NCI-H1417 (cell line): ENCODE data around the gene WTAP.
"Not testable (repeated sequence)": the region's sequence is repeated elsewhere in the genome, so short reads cannot be mapped to it uniquely, and the experiment has no call there.

ENCODE experiments used
- DNase-seq, 3 experiments: peaks; one replicate each; lab custom pipeline; 2025; lab: John Stamatoyannopoulos, UW

The WTAP gene

DNA sequence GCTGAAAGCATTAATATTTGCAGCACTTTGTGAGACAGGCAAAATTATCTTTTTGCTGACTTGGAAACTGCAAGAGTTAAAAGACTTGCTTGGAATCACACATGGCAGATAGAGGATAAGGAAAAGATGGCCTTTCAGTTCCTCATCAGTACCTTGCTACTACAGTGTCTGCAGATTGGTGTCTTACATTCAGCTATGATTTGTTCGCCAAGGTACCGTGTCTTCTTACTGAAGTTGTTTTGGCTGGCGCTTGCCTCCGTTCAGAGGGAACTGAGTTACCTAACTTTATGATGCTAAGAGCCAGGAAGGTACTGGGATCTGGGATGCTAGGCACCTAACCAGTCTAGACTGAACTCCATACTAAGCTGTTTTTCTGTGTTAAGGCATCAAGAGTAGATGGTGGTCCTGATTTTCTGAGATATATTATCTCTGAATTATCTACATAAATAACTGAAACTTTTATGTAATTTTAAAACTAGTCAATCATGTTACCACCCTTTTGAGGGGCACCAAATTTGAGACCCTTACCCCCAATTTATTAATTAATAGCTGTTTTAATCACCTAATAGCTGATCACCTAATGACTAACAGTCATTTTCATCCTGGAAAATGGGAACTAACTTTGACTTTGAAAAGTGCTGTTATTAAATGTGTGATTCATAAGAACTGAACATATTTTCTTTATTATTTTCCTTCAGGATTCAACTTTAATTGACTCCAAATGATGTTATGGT is 2.5 kb downstream of the WTAP start:
- no peak for DNase-seq

DNA sequence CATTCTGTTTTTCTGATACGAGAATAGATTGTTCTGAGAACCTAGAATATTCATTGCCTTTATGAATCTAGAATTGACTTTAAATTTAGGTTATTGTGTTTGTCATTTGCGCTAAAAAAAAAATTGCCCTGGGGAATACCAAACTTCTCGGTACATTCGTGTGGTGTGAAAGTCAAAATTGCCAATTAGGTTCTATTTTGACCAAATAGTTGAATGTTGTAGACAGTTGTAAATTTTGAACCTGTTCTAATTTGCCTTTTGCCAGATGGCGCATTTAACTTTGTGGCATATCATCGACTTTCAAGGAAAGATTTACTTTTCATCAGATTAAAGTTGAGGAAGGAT is 3.0 kb downstream of the WTAP start:
- no peak for DNase-seq

DNA sequence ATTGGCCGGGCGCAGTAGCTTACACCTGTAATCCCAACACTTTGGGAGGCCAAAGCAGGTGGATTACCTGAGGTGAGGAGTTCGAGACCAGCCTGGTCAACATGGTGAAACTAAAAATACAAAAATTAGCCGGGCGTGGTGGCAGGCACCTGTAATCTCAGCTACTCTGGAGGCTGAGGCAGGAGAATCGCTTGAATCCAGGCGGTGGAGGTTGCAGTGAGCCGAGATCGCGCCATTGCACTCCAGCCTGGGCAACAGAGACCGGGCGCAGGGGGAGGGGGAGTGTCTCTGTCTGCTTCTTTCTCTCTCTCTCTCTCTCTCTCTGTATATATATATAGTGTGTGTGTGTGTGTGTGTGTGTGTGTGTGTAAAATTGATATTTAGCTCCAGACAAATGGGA is 5.2 kb downstream of the WTAP start:
- DNase-seq: not testable (repeated sequence)

DNA sequence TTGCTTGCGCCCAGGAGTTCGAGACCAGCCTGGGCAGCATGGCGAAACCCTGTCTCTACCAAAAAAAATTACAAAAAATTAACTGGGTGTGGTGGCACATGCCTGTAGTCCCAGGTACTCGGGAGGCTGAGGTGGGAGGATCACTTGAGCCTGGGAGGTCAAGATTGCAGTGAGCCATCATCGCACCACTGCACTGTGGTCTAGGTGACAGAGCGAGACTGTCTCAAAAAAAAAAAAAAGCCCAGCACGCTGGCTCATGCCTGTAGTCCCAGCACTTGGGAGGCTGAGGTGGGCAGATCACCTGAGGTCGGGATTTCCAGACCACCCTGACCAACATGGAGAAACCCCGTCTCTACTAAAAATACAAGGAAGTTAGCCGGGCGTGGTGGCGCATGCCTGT is 6.1 kb downstream of the WTAP start:
- not testable (repeated sequence) for DNase-seq

DNA sequence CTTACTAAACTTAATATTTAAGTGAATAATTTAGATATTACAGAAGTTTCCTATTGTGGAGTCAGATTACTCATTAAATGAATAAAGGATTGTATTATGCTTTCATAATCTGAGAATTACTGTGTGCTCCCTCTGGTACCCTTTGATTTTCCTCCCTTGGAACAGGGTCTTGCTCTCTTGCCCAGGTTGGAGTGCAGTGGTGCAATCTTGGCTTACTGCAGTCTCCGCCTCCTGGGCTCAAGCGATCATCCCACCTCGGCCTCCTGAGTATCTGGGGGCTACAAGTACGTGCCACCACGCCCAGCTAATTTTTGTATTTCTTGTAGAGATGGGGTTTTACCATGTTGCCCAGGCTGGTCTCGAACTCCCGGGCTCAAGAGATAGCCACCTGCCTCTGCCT is 9.6 kb downstream of the WTAP start:
- no peak for DNase-seq

DNA sequence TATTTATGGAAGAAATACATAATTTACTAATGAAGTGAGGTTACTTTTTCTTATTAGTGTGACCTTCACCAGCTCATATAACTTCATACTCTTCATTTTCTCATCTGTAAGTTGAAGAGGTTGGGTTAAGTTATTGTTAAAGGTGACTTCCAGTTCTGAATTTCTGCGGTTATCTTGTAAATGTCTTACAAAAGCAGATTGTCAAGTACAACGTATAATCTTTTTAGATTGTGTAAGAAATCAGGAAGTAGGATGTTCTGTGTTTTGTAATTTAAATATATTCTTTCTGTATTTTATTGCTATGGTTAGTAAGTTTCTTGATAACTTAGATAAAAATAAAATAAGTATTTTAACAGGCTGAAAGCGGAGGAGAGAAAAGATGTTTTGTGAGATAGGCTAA is 12.0 kb downstream of the WTAP start:
- no peak for DNase-seq

DNA sequence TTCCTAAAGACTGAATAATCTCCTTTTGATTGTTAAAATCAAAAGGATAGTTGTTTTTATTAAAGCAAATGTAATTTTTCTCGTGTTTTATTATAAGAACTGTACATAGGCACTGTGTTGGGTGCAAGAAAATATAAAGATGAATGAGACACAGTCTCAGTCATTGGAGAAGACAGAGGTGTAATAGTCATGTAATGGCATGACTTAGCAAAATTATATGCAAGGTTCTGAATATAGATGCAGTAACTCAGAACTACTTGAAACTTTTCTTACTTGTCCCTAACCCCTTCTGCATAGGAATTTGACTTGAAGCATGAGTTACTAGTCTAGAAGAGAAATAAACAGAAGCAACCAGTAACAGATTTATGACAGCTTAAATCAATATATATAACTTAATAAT is 14.9 kb downstream of the WTAP start:
- DNase-seq: no peak

DNA sequence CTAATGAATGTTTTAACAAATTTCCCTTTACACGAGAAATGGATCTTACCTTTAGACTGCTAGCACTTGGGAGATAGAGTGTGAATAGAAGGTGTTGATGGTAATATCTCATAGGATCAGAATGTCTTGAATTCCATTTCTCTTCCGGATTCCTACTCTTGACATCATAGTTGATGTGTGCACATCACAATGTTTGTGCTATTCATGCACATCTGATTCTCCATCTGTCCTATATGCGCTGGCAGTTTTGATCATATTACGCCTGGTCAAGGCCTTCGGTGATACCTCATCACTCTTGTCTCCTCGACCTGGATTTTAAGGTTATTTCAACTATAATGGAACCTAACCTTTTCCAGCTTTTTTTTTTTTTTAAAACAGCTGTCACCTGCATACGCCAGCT is 17.8 kb downstream of the WTAP start:
- DNase-seq: no peak

DNA sequence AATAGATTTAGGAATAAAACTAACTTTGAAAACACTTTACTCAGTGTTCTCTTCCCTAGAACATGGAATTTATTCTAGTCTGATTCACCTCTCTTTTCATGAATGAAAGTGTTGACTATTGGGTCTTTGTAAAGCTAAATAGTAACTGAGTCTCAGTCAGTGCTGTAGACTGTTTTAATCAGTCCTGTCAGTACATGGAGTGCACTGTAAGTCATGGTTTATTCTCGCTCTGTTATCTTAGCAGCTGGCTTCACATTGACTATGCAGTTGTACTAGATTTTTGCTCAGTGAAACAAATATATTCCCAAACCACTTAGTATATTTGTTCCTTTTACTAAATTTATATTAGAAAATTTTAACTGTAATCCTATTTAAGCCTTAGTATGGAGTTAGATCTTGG is 19.5 kb downstream of the WTAP start:
- no peak for DNase-seq

DNA sequence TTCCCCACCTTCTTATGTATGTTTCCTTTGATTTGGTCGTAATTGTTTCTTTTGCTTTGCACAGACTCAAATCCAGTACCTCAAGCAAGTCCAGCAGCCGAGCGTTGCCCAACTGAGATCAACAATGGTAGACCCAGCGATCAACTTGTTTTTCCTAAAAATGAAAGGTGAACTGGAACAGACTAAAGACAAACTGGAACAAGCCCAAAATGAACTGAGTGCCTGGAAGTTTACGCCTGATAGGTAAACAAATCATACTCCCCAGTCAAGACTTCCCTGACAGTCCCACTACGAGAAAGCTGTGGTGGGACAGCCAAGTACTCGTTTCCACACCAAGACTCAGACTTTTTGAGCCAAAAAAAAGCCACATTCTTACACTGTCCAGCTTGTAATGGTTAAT is 20.8 kb downstream of the WTAP start:
- not testable (repeated sequence) for DNase-seq

DNA sequence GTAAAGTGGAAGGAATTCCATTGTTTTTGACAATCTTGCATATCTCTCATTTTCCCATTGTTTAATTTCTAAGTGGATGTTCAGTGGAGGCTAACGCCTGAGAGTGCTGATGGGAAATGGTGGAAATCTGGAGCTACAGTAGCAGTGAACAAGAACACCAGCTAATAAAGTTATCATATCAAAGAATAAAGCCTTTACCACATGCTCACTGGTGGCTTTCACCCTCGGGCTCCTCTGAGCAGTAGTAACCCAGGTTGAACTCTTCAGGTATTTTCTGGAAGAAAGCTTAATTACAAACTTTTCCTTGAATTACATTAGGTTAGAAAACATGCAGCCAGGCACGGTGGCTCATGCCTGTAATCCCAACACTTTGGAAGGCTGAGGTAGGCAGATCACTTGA is 24.1 kb downstream of the WTAP start:
- no peak for DNase-seq

DNA sequence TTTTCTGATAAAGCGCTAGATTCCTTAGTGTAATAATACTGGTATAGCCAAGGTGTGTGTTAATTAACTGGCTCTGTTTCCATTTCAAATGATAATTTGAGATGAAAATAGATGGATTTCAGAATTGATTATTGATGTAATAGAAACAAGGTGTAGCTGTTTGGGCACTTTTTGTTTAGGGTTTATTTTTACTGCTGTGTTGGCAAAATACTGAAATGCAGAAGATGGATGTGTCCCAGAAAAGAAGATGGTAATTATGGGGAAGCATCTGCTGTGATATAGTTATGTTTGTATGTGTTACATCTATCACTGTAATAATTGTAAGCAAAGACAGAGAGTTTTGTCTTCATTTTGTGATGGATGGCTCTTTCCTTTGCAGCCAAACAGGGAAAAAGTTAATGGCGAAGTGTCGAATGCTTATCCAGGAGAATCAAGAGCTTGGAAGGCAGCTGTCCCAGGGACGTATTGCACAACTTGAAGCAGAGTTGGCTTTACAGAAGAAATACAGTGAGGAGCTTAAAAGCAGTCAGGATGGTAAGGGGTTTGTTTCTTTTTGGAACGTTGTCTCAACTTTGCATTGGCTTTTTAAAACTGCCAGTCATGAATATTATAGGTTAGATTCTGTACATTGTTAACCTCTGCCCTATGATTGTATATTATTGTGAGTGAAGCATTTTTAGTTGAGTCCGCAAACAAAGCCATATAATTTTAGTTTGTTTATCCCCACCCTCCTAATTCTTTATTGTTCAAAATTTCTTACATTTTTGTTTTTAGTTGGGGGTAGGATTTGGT is 26.0 kb downstream of the WTAP start:
- DNase-seq: no peak

DNA sequence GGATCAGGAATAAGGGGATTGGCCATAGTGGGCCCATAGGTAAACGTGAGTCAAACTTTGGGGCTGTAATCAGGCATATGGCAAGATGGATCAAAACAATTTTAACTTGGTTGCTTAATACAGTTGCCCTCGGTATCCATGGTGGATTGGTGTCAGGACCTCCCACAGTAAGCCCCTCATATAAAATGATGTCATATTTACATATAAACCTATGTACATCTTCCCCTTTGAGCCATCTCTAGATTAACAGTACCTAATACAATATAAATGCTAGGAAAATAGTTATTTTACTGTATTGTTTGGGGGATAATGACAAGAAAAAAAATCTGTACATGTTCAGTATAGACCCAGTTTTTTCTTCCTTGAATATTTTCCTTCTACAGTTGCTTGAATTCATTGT is 27.1 kb downstream of the WTAP start:
- DNase-seq: no peak

DNA sequence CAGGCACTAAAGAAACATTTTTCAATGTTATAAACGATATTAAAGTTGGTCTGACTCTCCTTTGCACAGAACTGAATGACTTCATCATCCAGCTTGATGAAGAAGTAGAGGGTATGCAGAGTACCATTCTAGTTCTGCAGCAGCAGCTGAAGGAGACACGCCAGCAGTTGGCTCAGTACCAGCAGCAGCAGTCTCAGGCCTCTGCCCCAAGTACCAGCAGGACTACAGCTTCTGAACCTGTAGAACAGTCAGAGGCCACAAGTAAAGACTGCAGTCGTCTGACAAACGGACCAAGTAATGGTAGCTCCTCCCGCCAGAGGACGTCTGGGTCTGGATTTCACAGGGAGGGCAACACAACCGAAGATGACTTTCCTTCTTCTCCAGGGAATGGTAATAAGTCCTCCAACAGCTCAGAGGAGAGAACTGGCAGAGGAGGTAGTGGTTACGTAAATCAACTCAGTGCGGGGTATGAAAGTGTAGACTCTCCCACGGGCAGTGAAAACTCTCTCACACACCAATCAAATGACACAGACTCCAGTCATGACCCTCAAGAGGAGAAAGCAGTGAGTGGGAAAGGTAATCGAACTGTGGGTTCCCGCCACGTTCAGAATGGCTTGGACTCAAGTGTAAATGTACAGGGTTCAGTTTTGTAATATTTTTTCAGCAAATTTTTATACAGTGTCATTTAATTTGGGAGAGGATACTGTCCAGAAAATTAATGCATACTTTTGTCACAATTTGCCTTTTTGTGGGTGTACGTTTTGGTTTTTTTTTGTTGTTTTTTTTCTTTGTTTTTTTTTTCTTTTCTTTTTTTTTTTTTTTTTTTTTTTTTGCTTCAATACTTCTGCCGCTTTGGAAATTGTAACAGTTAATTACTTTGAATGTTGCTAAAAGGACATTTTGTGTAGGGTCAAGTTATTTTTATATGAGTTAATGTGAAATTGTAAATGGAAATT is 27.9 kb downstream of the WTAP start:
- no peak for DNase-seq

DNA sequence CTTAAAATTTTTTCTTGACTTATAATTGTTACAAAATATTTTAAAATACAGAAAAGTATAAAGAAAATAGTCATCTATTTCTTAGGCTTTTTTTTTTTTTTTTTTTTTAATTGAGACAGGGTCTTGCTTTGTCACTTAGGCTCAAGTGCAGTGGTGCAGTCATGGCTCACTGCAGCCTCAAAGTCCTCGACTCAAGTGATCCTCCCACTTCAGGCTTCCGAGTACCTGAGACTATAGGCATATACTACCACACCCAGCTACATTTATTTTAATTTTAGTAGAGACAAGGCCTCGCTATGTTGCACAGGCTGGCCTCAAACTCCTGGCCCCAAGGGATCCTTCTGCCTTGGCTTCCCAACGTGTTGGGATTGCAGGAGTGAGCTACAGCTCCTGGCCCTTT is 29.2 kb downstream of the WTAP start:
- DNase-seq: peak in 1 of 3 experiments; percentile 90

DNA sequence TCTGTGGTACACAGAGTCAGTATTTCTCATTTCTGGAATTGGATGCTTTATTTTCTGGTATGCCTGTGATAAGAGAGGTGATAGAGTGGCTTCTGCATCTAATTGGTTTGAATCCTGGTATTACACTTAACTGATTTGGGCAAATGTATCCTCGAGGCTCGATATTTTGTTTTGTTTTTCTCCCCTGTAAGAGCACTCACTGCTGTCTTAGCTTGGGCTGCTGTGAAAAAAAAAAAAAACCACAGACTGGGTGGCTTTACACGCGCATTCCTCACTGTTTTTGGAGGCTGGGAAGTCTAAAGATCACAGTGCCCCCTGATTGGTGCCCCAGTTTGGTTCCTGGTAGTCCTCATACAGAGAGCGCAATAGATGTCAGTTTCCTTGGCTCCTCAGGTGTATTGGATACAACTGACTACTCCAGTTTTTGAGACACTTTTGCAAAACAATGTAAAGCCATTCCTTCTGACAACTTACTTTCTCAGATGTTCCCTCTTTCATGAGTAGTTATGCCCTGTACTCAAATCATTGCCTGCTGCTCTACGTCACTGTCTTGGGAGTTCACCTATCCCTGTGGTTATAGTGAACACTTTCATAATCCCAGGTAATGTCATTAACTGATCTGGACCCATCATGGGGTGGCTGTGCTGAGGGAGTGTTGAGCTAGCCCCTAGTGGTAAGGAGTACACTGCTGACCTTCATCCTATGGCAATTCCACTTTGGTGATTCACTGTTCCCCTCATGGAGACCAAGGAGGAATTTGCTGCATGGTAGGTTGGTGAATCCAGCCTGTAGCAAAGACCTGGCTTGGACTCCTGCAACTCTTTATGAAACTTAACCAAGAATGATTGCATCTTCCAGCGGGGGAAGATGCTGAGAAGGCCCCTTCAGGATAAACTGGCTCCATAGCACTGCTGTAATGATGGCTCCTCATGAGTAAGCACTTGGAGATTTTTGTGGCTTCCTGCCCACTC is 31.0 kb downstream of the WTAP start:
- no peak for DNase-seq

DNA sequence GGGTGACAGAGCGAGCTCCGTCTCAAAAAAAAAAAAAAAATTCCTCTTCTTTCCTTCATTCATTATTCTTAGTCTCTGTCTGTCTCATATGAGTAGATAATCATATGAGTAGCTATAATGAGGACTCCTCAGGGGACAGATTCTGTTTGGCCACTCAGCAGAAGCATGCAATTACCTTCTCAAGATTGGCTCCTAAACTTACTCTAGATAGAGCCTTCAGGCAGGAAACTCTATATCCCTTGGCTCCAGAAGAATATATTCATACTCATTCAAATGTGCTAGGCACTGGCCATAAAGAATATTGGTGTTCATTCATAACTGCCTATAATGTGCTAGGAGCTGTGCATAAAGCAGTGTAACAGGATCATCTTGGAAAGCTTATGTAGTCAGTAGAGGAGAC is 32.3 kb downstream of the WTAP start:
- peak in 2 of 3 experiments; percentile 31 to 32 for DNase-seq

DNA sequence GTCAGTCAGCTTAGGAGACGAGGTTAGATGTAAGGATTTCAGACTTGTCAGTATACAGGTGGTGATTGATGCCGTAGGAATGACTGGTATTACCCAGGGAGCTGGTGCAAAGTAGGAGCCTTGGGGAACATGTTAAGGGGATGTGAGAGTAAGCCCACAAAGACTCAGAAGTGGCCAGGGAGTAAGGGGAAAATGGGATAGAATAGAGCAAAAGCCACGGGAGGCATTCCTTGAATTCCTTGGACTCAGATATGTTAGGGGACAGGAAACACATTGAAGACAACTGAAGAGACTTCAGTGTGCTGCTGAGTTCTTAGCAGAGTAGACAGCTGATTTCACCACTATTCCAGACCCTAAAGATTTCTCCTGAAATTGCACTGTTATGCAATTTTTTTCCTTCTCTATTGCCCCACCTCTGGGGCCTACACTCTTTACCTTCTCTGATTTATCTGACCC is 33.3 kb downstream of the WTAP start:
- no peak for DNase-seq

DNA sequence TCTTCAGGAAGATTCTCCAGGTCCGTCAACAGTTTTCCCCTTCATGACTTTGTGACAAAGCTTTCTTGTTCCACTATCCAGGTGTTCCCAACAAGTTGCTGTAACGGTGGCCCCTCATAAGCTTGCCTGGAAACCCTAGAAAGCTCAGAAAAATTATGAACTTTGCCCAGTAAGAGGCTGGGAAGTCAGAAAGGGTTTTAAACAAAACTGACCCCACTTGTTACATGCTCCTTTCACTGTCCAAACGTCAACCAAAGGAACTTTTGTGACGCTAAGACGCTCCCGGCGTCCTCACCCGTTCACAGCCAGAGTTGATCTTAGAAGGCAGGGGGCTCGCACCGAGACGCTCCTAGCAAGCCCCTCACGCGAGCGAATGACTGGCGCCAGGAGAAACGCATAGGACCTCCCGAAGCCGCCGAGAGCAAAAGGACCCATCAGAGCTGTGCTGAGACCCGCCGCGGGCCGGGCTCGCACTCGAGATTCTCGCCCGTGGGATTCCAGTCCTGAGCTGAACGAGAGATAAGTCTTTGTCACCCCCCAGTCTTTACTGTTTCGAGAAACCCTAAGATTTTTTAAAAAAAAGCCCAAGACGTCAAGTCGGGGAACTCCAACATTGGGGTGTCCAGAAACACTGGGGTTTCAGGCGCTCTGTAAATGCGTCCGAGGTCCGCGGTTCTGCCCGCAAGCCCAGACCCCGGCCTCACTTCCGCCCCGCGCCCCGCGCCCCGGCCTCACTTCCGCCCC is 34.0 kb downstream of the WTAP start:
- no peak for DNase-seq

DNA sequence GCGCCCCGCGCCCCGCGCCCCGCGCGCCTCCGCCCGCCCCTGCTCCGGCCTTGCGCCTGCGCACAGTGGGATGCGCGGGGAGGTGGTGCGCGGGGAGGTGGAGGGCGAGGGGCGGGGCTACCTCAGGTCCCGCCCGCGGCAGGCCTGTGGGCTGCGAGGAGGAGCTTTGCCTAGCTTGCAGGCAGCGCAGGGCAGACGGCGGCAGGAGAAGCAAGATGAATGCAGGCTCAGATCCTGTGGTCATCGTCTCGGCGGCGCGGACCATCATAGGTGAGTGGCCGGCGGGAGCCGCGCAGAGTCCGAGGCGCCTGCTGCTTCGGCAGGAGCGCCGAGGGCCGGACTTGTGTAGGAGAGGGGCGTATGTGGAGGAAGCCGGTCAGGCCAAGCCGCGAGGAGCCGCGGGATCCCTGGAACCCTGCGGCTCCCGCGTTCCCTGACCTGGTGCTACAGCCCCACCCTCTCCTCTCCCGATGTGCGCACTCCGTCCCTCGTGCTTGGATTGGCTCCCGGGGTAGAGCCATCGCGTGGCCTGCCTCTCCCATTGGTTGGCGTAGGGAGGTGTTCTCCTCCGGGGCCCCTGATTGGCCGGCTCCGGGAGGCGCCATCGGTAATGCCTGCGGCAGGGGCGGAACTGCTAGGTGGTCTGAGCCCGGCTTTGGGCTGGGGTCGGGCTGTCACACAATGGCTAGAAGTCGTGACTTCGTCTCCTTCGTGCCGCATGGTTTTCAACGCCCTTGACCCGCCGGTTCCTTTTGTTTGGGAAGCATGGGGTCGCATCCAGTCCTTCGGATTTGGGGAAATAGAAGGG is 34.8 kb downstream of the WTAP start, which contains the start of gene ACAT2:
TSS of gene ACAT2 (plus strand) at position 173 of the 808 bp plus-strand sequence. CDS start at position 216, 43 bp downstream.
- peak; percentile 92 to 98 (median 96) for DNase-seq
